Aorta (tissue), 5 donors: Measurements from ENCODE around the gene XYLT1. TPM values are rescaled to one million over a fixed set of nuclear protein-coding genes. Genes with fewer than 3 reads are reported as not detected.
A peak's percentile ranks its signal among the peaks of the same experiment; 100 is the strongest.
"Not testable (repeated sequence)": the region's sequence is repeated elsewhere in the genome, so short reads cannot be mapped to it uniquely, and the experiment has no call there.

Experiments used
- ATAC-seq: fragments of 200-7000 bp; cut with Tn5 transposase; one replicate; pipeline ENCODE4 v1.9.1; 2022; ENCODE audit warnings: moderate library complexity; ENCODE audit not compliant: low FRiP score
- DNase-seq, 2 donors: peaks; one replicate each; pipeline ENCODE4 v3.0.0-alpha.2; 2020
- H3K27ac ChIP-seq, 2 donors: one replicate each; pipeline ENCODE4 v1.5.1; 2013; ENCODE audit warnings: low read length in 2 of 2, mild to moderate bottlenecking in 2 of 2, moderate library complexity in 2 of 2, control low read depth in 1 of 2, inconsistent platforms in 1 of 2, low read depth in 1 of 2
- H3K27me3 ChIP-seq, 2 donors: one replicate each; pipeline ENCODE4 v1.6.1; 2013; ENCODE audit warnings: control low read depth in 1 of 2, low read length in 1 of 2, mild to moderate bottlenecking in 1 of 2, moderate library complexity in 1 of 2; ENCODE audit not compliant: insufficient read depth in 2 of 2, control insufficient read depth in 1 of 2
- H3K36me3 ChIP-seq, 2 donors: one replicate each; pipeline ENCODE4 v1.6.1; 2013; ENCODE audit warnings: control low read depth in 1 of 2, low read length in 1 of 2, mild to moderate bottlenecking in 1 of 2; ENCODE audit not compliant: insufficient read depth in 2 of 2, control insufficient read depth in 1 of 2
- H3K4me1 ChIP-seq, 2 donors: one replicate each; pipeline ENCODE4 v1.6.1; 2013; ENCODE audit warnings: low read length in 2 of 2, control low read depth in 1 of 2, mild to moderate bottlenecking in 1 of 2, moderate library complexity in 1 of 2; ENCODE audit not compliant: insufficient read depth in 2 of 2, control insufficient read depth in 1 of 2
- H3K4me3 ChIP-seq, 2 donors: one replicate each; pipeline ENCODE4 v1.5.1; 2013; ENCODE audit warnings: low read length in 2 of 2, control low read depth in 1 of 2, mild to moderate bottlenecking in 1 of 2
- H3K9me3 ChIP-seq: one replicate; pipeline ENCODE4 v1.6.1; 2013; ENCODE audit warnings: mild to moderate bottlenecking, low read length; ENCODE audit not compliant: control insufficient read depth
- WGBS, 2 donors: extraction: QIAGEN DNeasy Blood & Tissue Kit; methylation state at CpG; one replicate each; pipeline ENCODE4 v1.1.7; 2013; 5-methylcytosine and 5-hydroxymethylcytosine counted together
- intact Hi-C, 2 donors: fragments of 100-400 bp; cut with DNase I; formaldehyde crosslinking; loops; one replicate each; pipeline versions ENCODE4 v1.14.2 to v1.15.0; 2022
- polyA plus RNA-seq, 2 donors: library from polyadenylated mRNA; stranded (reverse); fragments of 200-250 nt; gene quantifications; one replicate each; pipeline ENCODE4 v1.2.3, GENCODE V29; 2013
- total RNA-seq, 2 donors: library from RNA; stranded (reverse); fragmentation: NEBNext Ultra II Directional; extraction: Animal tissue kit (Norgen Biotek cat#: 25700); gene quantifications; one replicate each; pipeline ENCODE4 v1.2.1, GENCODE V29; 2021
- donor health status: healthy with polysubstance abuse.
- donor health status: Bipolar disorder and iron deficiency.
- donor health status: DM: no; HTN: no; CAD: no.
- donor health status: DM: no; HTN: no; CAD: no.
- donor health status: DM: yes; HTN: yes; CAD: no.

XYLT1 gene
- total and polyA plus RNA-seq, 4 donors, result 1.3 to 15.9 (median 8.6) TPM

GRCh38 chr16:17412221-17412620 lies 58.5 kb downstream of the XYLT1 start:
- 13 to 23% methylated on average over 7 of the region's 7 CpGs for WGBS, 2 donors
- no peaks in the 10 kb centered on the region for H3K27me3 ChIP-seq
- no peaks in the 10 kb centered on the region for H3K36me3 ChIP-seq
- intact Hi-C loops, result loop anchor here in 1 of 2 donors (10.0 kb wide), 1 partner anchor 97 kb away; no protein-coding TSS in a partner anchor
- H3K27ac ChIP-seq, result peak overlapping the region in 1 of 2 donors; percentile 98
- ATAC-seq (no peak), DNase-seq (no peak)
- H3K4me1 ChIP-seq, result peaks cover 0 to 2% of the 10 kb centered on the region in 2 donors
- H3K9me3 ChIP-seq, result no peaks in the 10 kb centered on the region
- H3K4me3 ChIP-seq, result no peak overlapping the region

- intact Hi-C loops, result loop anchor here in 1 of 2 donors (10.0 kb wide), 1 partner anchor 96 kb away; no protein-coding TSS in a partner anchor
- Histone ChIP-seq H3K27me3 (no peaks in the 10 kb centered on the region), H3K4me3 (no peak overlapping the region), H3K36me3 (no peaks in the 10 kb centered on the region), H3K9me3 (no peaks in the 10 kb centered on the region), H3K4me1 (peaks cover 0 to 2% of the 10 kb centered on the region in 2 donors), H3K27ac (no peak overlapping the region)
- ATAC-seq (no peak), DNase-seq (no peak)
- 88 to 92% methylated on average over 2 of the region's 2 CpGs for WGBS, 2 donors
These were observed 59.5 kb downstream of the XYLT1 start for GRCh38 chr16:17411263-17411662.

- H3K4me1 ChIP-seq, DNase-seq, H3K36me3 ChIP-seq, H3K27ac ChIP-seq, H3K9me3 ChIP-seq, H3K27me3 ChIP-seq, H3K4me3 ChIP-seq, ATAC-seq: not testable (repeated sequence)
- WGBS, 2 donors, result 97 to 98% methylated on average over 6 of the region's 6 CpGs
- intact Hi-C loops, result loop anchor here in 1 of 2 donors (10.0 kb wide), 1 partner anchor 96 kb away; no protein-coding TSS in a partner anchor
These were observed 60.4 kb downstream of the XYLT1 start for GRCh38 chr16:17410316-17410715.

- WGBS, 2 donors, result 93 to 95% methylated on average over 3 of the region's 3 CpGs
- peaks cover 0 to 2% of the 10 kb centered on the region in 2 donors for H3K4me1 ChIP-seq
- H3K27me3 ChIP-seq, result no peaks in the 10 kb centered on the region
- H3K27ac ChIP-seq, result no peak overlapping the region
- intact Hi-C loops, result loop anchor here in 1 of 2 donors (10.0 kb wide), 1 partner anchor 95 kb away; no protein-coding TSS in a partner anchor
- H3K36me3 ChIP-seq, result no peaks in the 10 kb centered on the region
- ATAC-seq, result no peak
- H3K9me3 ChIP-seq, result no peaks in the 10 kb centered on the region
- DNase-seq, result no peak
- no peak overlapping the region for H3K4me3 ChIP-seq
These were observed 60.9 kb downstream of the XYLT1 start for GRCh38 chr16:17409894-17410293.

GRCh38 chr16:17408955-17409441 lies 61.8 kb downstream of the XYLT1 start:
- 80 to 87% methylated on average over 7 of the region's 7 CpGs for WGBS, 2 donors
- DNase-seq, result no peak
- Histone ChIP-seq H3K27ac (no peak overlapping the region), H3K36me3 (no peaks in the 10 kb centered on the region), H3K4me1 (peaks cover 0 to 2% of the 10 kb centered on the region in 2 donors), H3K9me3 (no peaks in the 10 kb centered on the region), H3K4me3 (no peak overlapping the region), H3K27me3 (no peaks in the 10 kb centered on the region)
- no peak for ATAC-seq
- intact Hi-C loops, result no loop called here

GRCh38 chr16:17408296-17408695 lies 62.5 kb downstream of the XYLT1 start:
- Histone ChIP-seq H3K9me3 (no peaks in the 10 kb centered on the region), H3K27me3 (no peaks in the 10 kb centered on the region), H3K27ac (no peak overlapping the region), H3K36me3 (no peaks in the 10 kb centered on the region), H3K4me3 (no peak overlapping the region), H3K4me1 (peaks cover 0 to 2% of the 10 kb centered on the region in 2 donors)
- no peak for ATAC-seq
- 98 to 99% methylated on average over 5 of the region's 5 CpGs for WGBS, 2 donors
- no peak for DNase-seq
- intact Hi-C loops, result no loop called here

- peaks cover 0 to 2% of the 10 kb centered on the region in 2 donors for H3K4me1 ChIP-seq
- no peaks in the 10 kb centered on the region for H3K27me3 ChIP-seq
- DNase-seq (no peak), ATAC-seq (no peak)
- H3K36me3 ChIP-seq, result no peaks in the 10 kb centered on the region
- H3K27ac ChIP-seq, result no peak overlapping the region
- WGBS, 2 donors, result 95 to 100% methylated on average over 3 of the region's 3 CpGs
- intact Hi-C loops, result no loop called here
- H3K4me3 ChIP-seq, result no peak overlapping the region
- H3K9me3 ChIP-seq, result no peaks in the 10 kb centered on the region
These were observed 63.4 kb downstream of the XYLT1 start for GRCh38 chr16:17407321-17407720.

- no peaks in the 10 kb centered on the region for H3K4me1 ChIP-seq
- peak overlapping the region in 1 of 2 donors; percentile 92 for H3K27ac ChIP-seq
- no peaks in the 10 kb centered on the region for H3K36me3 ChIP-seq
- WGBS, 2 donors, result 11 to 16% methylated on average over 24 of the region's 24 CpGs
- H3K4me3 ChIP-seq, result no peak overlapping the region
- no peaks in the 10 kb centered on the region for H3K9me3 ChIP-seq
- intact Hi-C loops, result loop anchor here in 1 of 2 donors (2.0 kb wide), 1 partner anchor 66 kb away; no protein-coding TSS in a partner anchor
- DNase-seq (peak; percentile 90 to 92), ATAC-seq (peak; percentile 91)
- H3K27me3 ChIP-seq, result no peaks in the 10 kb centered on the region
These were observed 65.6 kb downstream of the XYLT1 start for GRCh38 chr16:17404941-17405689.
